ENCODE data around the gene SORCS2. TPM values are rescaled to one million over a fixed set of nuclear protein-coding genes. Genes with fewer than 3 reads are reported as not detected.

SORCS2 gene
- polyA plus RNA-seq, 3 donors = 0.46 to 0.55 TPM; not detected in 1

DNA sequence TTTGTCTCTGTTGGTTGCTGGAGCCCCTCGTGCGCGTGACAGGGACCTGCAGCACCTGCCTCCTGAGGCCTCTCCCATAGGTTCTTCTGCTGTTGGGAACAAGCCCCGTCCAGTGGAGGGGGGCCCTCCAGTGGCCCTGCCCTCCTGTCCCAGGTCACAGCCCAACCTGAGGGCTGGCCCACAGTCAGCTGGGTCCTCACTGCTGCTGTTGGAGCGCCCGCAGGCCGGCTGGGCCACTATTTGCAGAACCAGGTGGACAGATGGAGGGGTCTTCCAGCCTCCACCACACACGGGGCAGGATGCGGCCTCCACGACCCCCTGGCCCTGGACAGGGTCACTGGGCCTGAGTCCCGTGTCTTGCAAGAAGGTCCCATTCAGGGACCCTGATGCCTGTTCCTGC is 293.8 kb downstream of the SORCS2 start:
- Mint-ChIP-seq H3K9me3 (peaks cover 3 to 14% (median 6%) of the 10 kb centered on the region in 7 donors), H3K4me3 (no peak overlapping the region), H3K27me3 (ENCODE audit: low read depth in 3 of 3) (peaks cover 10 to 51% (median 32%) of the 10 kb centered on the region in 3 donors), H3K4me1 (no peaks in the 10 kb centered on the region), H3K36me3 (no peaks in the 10 kb centered on the region), H3K27ac (no peak overlapping the region)
- Histone ChIP-seq H3K4me2 (replicated peaks; ENCODE audit: extremely low read depth, low read length, poor library complexity, severe bottlenecking) (no peak overlapping the region), H3K36me3 (replicated peaks in 1 of 2; ENCODE audit: control insufficient read depth in 1 of 2, insufficient read depth in 2 of 2, low read length in 2 of 2) (no peaks in the 10 kb centered on the region), H3K79me2 (ENCODE audit: insufficient read depth, low read length) (no peaks in the 10 kb centered on the region), H3K4me3 (replicated peaks in 1 of 3; ENCODE audit: low read depth in 2 of 3, low read length in 3 of 3) (no peak overlapping the region), H3K9me3 (replicated peaks in 1 of 2; ENCODE audit: control insufficient read depth in 1 of 2, insufficient read depth in 1 of 2, low read length in 2 of 2) (no peaks in the 10 kb centered on the region), H3K9ac (ENCODE audit: insufficient read depth, low read length, poor library complexity, severe bottlenecking) (no peak overlapping the region), H4K20me1 (ENCODE audit: insufficient read depth, low read length) (no peaks in the 10 kb centered on the region), H2AFZ (ENCODE audit: insufficient read depth, low read depth, low read length, poor library complexity, severe bottlenecking) (no peak overlapping the region), H3K4me1 (ENCODE audit: control insufficient read depth in 1 of 2, insufficient read depth in 2 of 2, low read length in 2 of 2) (no peaks in the 10 kb centered on the region), H3K27ac (ENCODE audit: low read depth in 1 of 2, low read length in 2 of 2) (no peak overlapping the region), H3K27me3 (ENCODE audit: control insufficient read depth in 2 of 2, insufficient read depth in 2 of 2, low read length in 2 of 2) (peaks cover 0 to 2% of the 10 kb centered on the region in 2 donors)
- TF ChIP-seq, protein P1, sequence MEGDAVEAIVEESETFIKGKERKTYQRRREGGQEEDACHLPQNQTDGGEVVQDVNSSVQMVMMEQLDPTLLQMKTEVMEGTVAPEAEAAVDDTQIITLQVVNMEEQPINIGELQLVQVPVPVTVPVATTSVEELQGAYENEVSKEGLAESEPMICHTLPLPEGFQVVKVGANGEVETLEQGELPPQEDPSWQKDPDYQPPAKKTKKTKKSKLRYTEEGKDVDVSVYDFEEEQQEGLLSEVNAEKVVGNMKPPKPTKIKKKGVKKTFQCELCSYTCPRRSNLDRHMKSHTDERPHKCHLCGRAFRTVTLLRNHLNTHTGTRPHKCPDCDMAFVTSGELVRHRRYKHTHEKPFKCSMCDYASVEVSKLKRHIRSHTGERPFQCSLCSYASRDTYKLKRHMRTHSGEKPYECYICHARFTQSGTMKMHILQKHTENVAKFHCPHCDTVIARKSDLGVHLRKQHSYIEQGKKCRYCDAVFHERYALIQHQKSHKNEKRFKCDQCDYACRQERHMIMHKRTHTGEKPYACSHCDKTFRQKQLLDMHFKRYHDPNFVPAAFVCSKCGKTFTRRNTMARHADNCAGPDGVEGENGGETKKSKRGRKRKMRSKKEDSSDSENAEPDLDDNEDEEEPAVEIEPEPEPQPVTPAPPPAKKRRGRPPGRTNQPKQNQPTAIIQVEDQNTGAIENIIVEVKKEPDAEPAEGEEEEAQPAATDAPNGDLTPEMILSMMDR (IDR thresholded peaks at IDR 0.05) = no peak
- DNase-seq = no peak
- intact Hi-C loops (cut with micrococcal nuclease) = no loop called here
- WGBS (ENCODE audit: insufficient coverage) = 92% methylated on average over 9 of the region's 11 CpGs

DNA sequence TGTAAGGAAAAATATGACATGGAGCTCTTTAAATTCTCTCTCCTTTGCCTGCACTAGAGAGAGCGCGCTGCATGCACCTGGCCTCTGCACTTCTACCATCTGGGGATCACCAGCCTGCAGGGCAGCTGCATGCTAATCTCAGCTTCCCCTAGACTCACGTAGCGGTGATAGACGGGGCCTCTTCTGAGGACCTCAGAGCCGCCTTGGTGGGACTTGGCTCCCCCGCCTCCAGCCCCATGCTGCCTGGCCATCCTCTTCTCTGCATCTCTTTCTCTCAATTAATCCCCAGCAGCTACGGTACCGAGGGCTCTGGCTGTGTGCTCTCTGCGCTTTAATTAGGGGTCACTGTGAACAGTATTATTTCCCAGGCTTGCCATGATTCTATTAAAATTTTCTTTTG is 295.2 kb downstream of the SORCS2 start:
- Histone ChIP-seq H3K4me3 (replicated peaks in 1 of 3; ENCODE audit: low read depth in 2 of 3, low read length in 3 of 3) (no peak overlapping the region), H3K27me3 (ENCODE audit: control insufficient read depth in 2 of 2, insufficient read depth in 2 of 2, low read length in 2 of 2) (peaks cover 0 to 2% of the 10 kb centered on the region in 2 donors), H3K9ac (ENCODE audit: insufficient read depth, low read length, poor library complexity, severe bottlenecking) (no peak overlapping the region), H3K36me3 (replicated peaks in 1 of 2; ENCODE audit: control insufficient read depth in 1 of 2, insufficient read depth in 2 of 2, low read length in 2 of 2) (no peaks in the 10 kb centered on the region), H3K27ac (ENCODE audit: low read depth in 1 of 2, low read length in 2 of 2) (no peak overlapping the region), H3K4me1 (ENCODE audit: control insufficient read depth in 1 of 2, insufficient read depth in 2 of 2, low read length in 2 of 2) (no peaks in the 10 kb centered on the region), H2AFZ (ENCODE audit: insufficient read depth, low read depth, low read length, poor library complexity, severe bottlenecking) (no peak overlapping the region), H3K9me3 (replicated peaks in 1 of 2; ENCODE audit: control insufficient read depth in 1 of 2, insufficient read depth in 1 of 2, low read length in 2 of 2) (no peaks in the 10 kb centered on the region), H4K20me1 (ENCODE audit: insufficient read depth, low read length) (no peaks in the 10 kb centered on the region), H3K4me2 (replicated peaks; ENCODE audit: extremely low read depth, low read length, poor library complexity, severe bottlenecking) (no peak overlapping the region), H3K79me2 (ENCODE audit: insufficient read depth, low read length) (no peaks in the 10 kb centered on the region)
- Mint-ChIP-seq H3K4me3 (no peak overlapping the region), H3K27ac (no peak overlapping the region), H3K9me3 (peaks cover 4 to 9% (median 6%) of the 10 kb centered on the region in 7 donors), H3K36me3 (no peaks in the 10 kb centered on the region), H3K27me3 (ENCODE audit: low read depth in 3 of 3) (peaks cover 8 to 52% (median 36%) of the 10 kb centered on the region in 3 donors), H3K4me1 (no peaks in the 10 kb centered on the region)
- 57% methylated on average over 8 of the region's 10 CpGs for WGBS (ENCODE audit: insufficient coverage)
- intact Hi-C loops (cut with micrococcal nuclease) = no loop called here
- no peak for DNase-seq
- TF ChIP-seq, protein P1 (IDR thresholded peaks at IDR 0.05) = no peak

Measured in CD14-positive monocyte (primary cell).